Gastroesophageal sphincter (tissue), 4 donors: ENCODE results near the gene ZNF385A. TPM values are rescaled to one million over a fixed set of nuclear protein-coding genes. Genes with fewer than 3 reads are reported as not detected.

Experiments used
- ATAC-seq: fragments of 150-250 bp; one replicate; pipeline ENCODE4 v1.9.1; 2016; ENCODE audit warnings: mild to moderate bottlenecking, moderate library complexity
- H3K27ac ChIP-seq, 4 donors: fragments of 200-600 bp; sonication (generic) in 3 of 4; 1 replicate in 3 of 4; 2 replicates in 1 of 4; pipeline ENCODE4 v1.5.1; 2016 to 2019
- H3K27me3 ChIP-seq: fragments of 200-600 bp; sonication (generic); one replicate; pipeline ENCODE4 v1.5.1; 2019
- H3K36me3 ChIP-seq, 2 donors: fragments of 200-600 bp; sonication (generic); one replicate each; pipeline ENCODE4 v1.5.1; 2019; ENCODE audit warnings: control low read depth in 1 of 2
- H3K4me1 ChIP-seq, 3 donors: fragments of 200-600 bp; sonication (generic); 1 replicate in 2 of 3; 2 replicates in 1 of 3; pipeline ENCODE4 v1.5.1; 2016 to 2019; ENCODE audit warnings: control low read depth in 2 of 3
- H3K4me3 ChIP-seq, 2 donors: fragments of 200-600 bp; sonication (generic); one replicate each; pipeline ENCODE4 v1.5.1; 2019; ENCODE audit warnings: mild to moderate bottlenecking in 1 of 2, moderate library complexity in 1 of 2
- H3K9me3 ChIP-seq, 3 donors: fragments of 200-600 bp; sonication (generic); one replicate each; pipeline ENCODE4 v1.5.1; 2017 to 2019; ENCODE audit warnings: control low read depth in 2 of 3
- CTCF ChIP-seq, 4 experiments: fragments of 200-600 bp in 2 of 4; fragments of 450-650 bp in 2 of 4; sonication (generic) in 1 of 4; IDR thresholded peaks; one replicate each; pipeline ENCODE4 v1.5.1; 2017 to 2019; ENCODE audit warnings: antibody characterized with exemption in 4 of 4, mild to moderate bottlenecking in 2 of 4, moderate library complexity in 2 of 4
- EP300 ChIP-seq: sonication (generic); formaldehyde crosslinking; IDR thresholded peaks from one replicate; pipeline ENCODE4 v1.6.1; 2017; ENCODE audit warnings: antibody characterized with exemption, mild to moderate bottlenecking
- POLR2A ChIP-seq, 2 donors: fragments of 450-650 bp; IDR thresholded peaks; one replicate each; pipeline ENCODE4 v1.6.1; 2017; ENCODE audit warnings: antibody characterized with exemption in 2 of 2, mild to moderate bottlenecking in 2 of 2, moderate library complexity in 1 of 2
- POLR2AphosphoS5 ChIP-seq: sonication (generic); formaldehyde crosslinking; IDR thresholded peaks from one replicate; pipeline ENCODE4 v1.6.1; 2017; ENCODE audit warnings: antibody characterized with exemption
- WGBS, 2 donors: methylation state at CpG; one replicate each; pipeline ENCODE4 v1.1.5; 2018; ENCODE audit warnings: low coverage in 1 of 2; 5-methylcytosine and 5-hydroxymethylcytosine counted together
- total RNA-seq, 4 donors: library from RNA; depleted of rRNA; stranded (reverse); fragments of >200 nt; gene quantifications; one replicate each; pipeline ENCODE4 v1.1.0, GENCODE V29; 2016

ZNF385A gene
- total RNA-seq, 4 donors from 2014 or later = 7.5 to 28.0 (median 19.5) TPM

- peaks cover 0 to 65% (median 46%) of the 10 kb centered on the region in 3 donors for H3K4me1 ChIP-seq
Observed at GRCh38 chr12:54370171-54370730, 14.3 kb downstream of the ZNF385A start.

GRCh38 chr12:54369597-54370131 lies 14.9 kb downstream of the ZNF385A start:
- no peaks in the 10 kb centered on the region for H3K27me3 ChIP-seq
- WGBS, 2 donors = 8 to 63% methylated on average over 5 of the region's 21 CpGs
- no peaks in the 10 kb centered on the region for H3K9me3 ChIP-seq
- ATAC-seq = no peak
- TF ChIP-seq EP300 (no peak), POLR2AphosphoS5 (no peak), POLR2A (IDR thresholded peaks at IDR 0.05) (no peak), CTCF (IDR thresholded peaks at IDR 0.05) (no peak)
- H3K4me1 ChIP-seq = peaks cover 0 to 59% (median 40%) of the 10 kb centered on the region in 3 donors
- no peaks in the 10 kb centered on the region for H3K36me3 ChIP-seq
- peak overlapping the region in 3 of 4 donors; percentile 72 to 84 (median 76) for H3K27ac ChIP-seq
- peak overlapping the region; percentile 3 to 51 for H3K4me3 ChIP-seq

More at GRCh38 chr12:54370171-54370730, 14.3 kb downstream of the ZNF385A start:
- H3K27ac ChIP-seq = peak overlapping the region in 3 of 4 donors; percentile 72 to 84 (median 76)
- no peaks in the 10 kb centered on the region for H3K27me3 ChIP-seq
- no peak for TF ChIP-seq EP300
- TF ChIP-seq POLR2AphosphoS5 = peak; percentile 43
- peak; percentile 92 to 98 (median 98) for TF ChIP-seq CTCF (IDR thresholded peaks at IDR 0.05)
- no peak for TF ChIP-seq POLR2A (IDR thresholded peaks at IDR 0.05)
- H3K36me3 ChIP-seq = no peaks in the 10 kb centered on the region
- H3K4me3 ChIP-seq = peak overlapping the region; percentile 3 to 51
- WGBS, 2 donors = 0 to 2% methylated on average over 7 to 19 of the region's 44 CpGs
- no peaks in the 10 kb centered on the region for H3K9me3 ChIP-seq
- ATAC-seq = peak; percentile 80

GRCh38 chr12:54368709-54369596 lies 15.6 kb downstream of the ZNF385A start:
- 4 to 15% methylated on average over 14 to 17 of the region's 40 CpGs for WGBS, 2 donors
- H3K27ac ChIP-seq = peak overlapping the region in 3 of 4 donors; percentile 72 to 84 (median 76)

GRCh38 chr12:54368025-54368708 lies 16.4 kb downstream of the ZNF385A start:
- ATAC-seq = no peak
- H3K9me3 ChIP-seq = no peaks in the 10 kb centered on the region
- H3K4me3 ChIP-seq = peak overlapping the region in 1 of 2 donors; percentile 51
- no peaks in the 10 kb centered on the region for H3K27me3 ChIP-seq
- 16 to 20% methylated on average over 4 to 5 of the region's 5 CpGs for WGBS, 2 donors
- peaks cover 0 to 46% (median 31%) of the 10 kb centered on the region in 3 donors for H3K4me1 ChIP-seq
- H3K27ac ChIP-seq = peak overlapping the region in 3 of 4 donors; percentile 42 to 84 (median 72)
- H3K36me3 ChIP-seq = no peaks in the 10 kb centered on the region
- TF ChIP-seq POLR2AphosphoS5 = no peak
- no peak for TF ChIP-seq EP300
- no peak for TF ChIP-seq POLR2A (IDR thresholded peaks at IDR 0.05)
- no peak for TF ChIP-seq CTCF (IDR thresholded peaks at IDR 0.05)

More at GRCh38 chr12:54368709-54369596, 15.6 kb downstream of the ZNF385A start:
- H3K4me1 ChIP-seq = peaks cover 0 to 52% (median 33%) of the 10 kb centered on the region in 3 donors
- H3K9me3 ChIP-seq = no peaks in the 10 kb centered on the region
- TF ChIP-seq EP300 (no peak), POLR2A (IDR thresholded peaks at IDR 0.05) (no peak), POLR2AphosphoS5 (peak; percentile 42), CTCF (IDR thresholded peaks at IDR 0.05) (peak; percentile 55 to 92 (median 86))
- H3K27me3 ChIP-seq = no peaks in the 10 kb centered on the region
- no peaks in the 10 kb centered on the region for H3K36me3 ChIP-seq
- peak overlapping the region in 1 of 2 donors; percentile 51 for H3K4me3 ChIP-seq
- peak; percentile 64 for ATAC-seq
